Hair follicle dermal papilla cell (primary cell): ENCODE data around the gene DEFB110. TPM values are rescaled to one million over a fixed set of nuclear protein-coding genes. Genes with fewer than 3 reads are reported as not detected.

ENCODE experiments used
- total RNA-seq: library from RNA; depleted of rRNA; stranded (reverse); fragments of >200 nt; gene quantifications from 2 replicates; pipeline ENCODE4 v1.2.3, GENCODE V29; 2012

DEFB110 gene
- not detected in 2 replicates for total RNA-seq

GRCh38 chr6:50021894-50022293 lies at the start of gene DEFB110:
TSS of gene DEFB110 (minus strand) at chr6:50021994. CDS start at chr6:50021935, 59 bp downstream.

GRCh38 chr6:50049829-50050228 lies 28.0 kb upstream of the DEFB110 start, which contains the start of gene DEFB112:
TSS of gene DEFB112 (minus strand) at chr6:50049929. CDS start at chr6:50049869, 60 bp downstream.

GRCh38 chr6:49969605-49970004 lies 52.2 kb downstream of the DEFB110 start, which contains the start of gene DEFB113:
TSS of gene DEFB113 (minus strand) at chr6:49969625. CDS start at chr6:49969625, 0 bp downstream.

Other genes with a start within 250 kb of the DEFB110 start
- gene PGK2, start 234.7 kb downstream of the DEFB110 start, total RNA-seq, result not detected in 2 replicates
- not detected in 2 replicates for gene CRISP1, start 155.5 kb downstream of the DEFB110 start, total RNA-seq
- gene DEFB114, start 57.8 kb downstream of the DEFB110 start, total RNA-seq, result not detected in 2 replicates
- gene DEFB113, start 52.4 kb downstream of the DEFB110 start, total RNA-seq, result not detected in 2 replicates
- gene DEFB112, start 27.9 kb upstream of the DEFB110 start, total RNA-seq, result not detected in 2 replicates